Measurements from ENCODE around the gene IL4. TPM values are rescaled to one million over a fixed set of nuclear protein-coding genes. Genes with fewer than 3 reads are reported as not detected.

IL4 gene
- total RNA-seq, 1 donor, result 0.36 TPM

DNA sequence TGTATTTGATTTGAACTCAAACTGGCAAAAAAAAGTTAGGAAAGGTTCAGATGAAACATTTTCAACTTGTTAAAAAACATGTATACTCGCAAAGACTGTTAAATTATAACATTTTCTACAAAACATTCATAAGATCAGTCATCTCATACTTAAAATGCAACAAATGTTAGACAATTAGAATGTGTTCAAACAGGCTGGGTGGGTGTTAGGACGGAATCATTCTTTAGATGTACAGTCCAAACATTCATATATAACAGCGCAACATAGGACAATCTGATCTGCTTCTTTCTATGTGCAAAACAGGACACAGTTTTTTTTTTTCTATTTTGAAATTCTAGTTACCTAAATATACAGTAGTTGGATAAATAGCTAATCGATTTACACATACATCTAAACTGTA, 22.2 kb downstream of the IL4 start:
- no peak for TF ChIP-seq CTCF (IDR thresholded peaks at IDR 0.05; ENCODE audit: insufficient read depth, low read length)
- H3K4me3 ChIP-seq (ENCODE audit: low read depth, low read length), result no peak overlapping the region
- DNase-seq (ENCODE audit: low read depth), result no peak

- no peak for TF ChIP-seq CTCF (IDR thresholded peaks at IDR 0.05; ENCODE audit: insufficient read depth, low read length)
- H3K4me3 ChIP-seq (ENCODE audit: low read depth, low read length), result no peak overlapping the region
- DNase-seq (ENCODE audit: low read depth), result peak; percentile 41
Measured at GRCh38 chr5:132704875-132705274, 31.1 kb downstream of the IL4 start.

GRCh38 chr5:132708645-132709044, 34.9 kb downstream of the IL4 start:
- TF ChIP-seq CTCF (IDR thresholded peaks at IDR 0.05; ENCODE audit: insufficient read depth, low read length), result no peak
- no peak for DNase-seq (ENCODE audit: low read depth)
- no peak overlapping the region for H3K4me3 ChIP-seq (ENCODE audit: low read depth, low read length)

- TF ChIP-seq CTCF (IDR thresholded peaks at IDR 0.05; ENCODE audit: insufficient read depth, low read length), result peak; percentile 38
- peak; percentile 47 for DNase-seq (ENCODE audit: low read depth)
- H3K4me3 ChIP-seq (ENCODE audit: low read depth, low read length), result no peak overlapping the region
Measured at GRCh38 chr5:132714456-132715307, 40.9 kb downstream of the IL4 start.

GRCh38 chr5:132718544-132719312, 44.9 kb downstream of the IL4 start:
- no peak for TF ChIP-seq CTCF (IDR thresholded peaks at IDR 0.05; ENCODE audit: insufficient read depth, low read length)
- H3K4me3 ChIP-seq (ENCODE audit: low read depth, low read length), result no peak overlapping the region
- DNase-seq (ENCODE audit: low read depth), result peak; percentile 14

DNA sequence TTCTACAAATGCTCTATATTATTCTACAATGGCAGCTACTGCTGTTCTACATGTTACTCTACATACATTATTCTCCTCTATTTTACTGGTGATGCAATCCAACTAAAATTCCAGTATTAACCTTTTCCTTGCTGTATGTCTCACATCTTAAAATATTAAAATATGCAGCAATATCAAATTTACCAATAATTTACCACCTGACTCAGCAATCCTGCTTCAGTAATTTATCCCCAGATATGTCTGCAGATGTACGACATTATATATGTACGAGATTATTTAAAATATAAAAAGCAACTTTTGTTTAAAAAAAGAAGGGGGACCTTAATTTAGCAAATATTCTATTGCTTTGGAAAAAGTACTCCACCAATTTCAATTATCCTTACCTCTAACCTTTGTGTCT, 52.0 kb downstream of the IL4 start:
- no peak for DNase-seq (ENCODE audit: low read depth)
- no peak for TF ChIP-seq CTCF (IDR thresholded peaks at IDR 0.05; ENCODE audit: insufficient read depth, low read length)
- no peak overlapping the region for H3K4me3 ChIP-seq (ENCODE audit: low read depth, low read length)
